ENCODE data around the gene ATL3. TPM values are rescaled to one million over a fixed set of nuclear protein-coding genes. Genes with fewer than 3 reads are reported as not detected.
A peak's percentile ranks its signal among the peaks of the same experiment; 100 is the strongest.

The ATL3 gene
- polyA plus RNA-seq, 1 donor from 2014 or later, result 4.0 TPM

DNA sequence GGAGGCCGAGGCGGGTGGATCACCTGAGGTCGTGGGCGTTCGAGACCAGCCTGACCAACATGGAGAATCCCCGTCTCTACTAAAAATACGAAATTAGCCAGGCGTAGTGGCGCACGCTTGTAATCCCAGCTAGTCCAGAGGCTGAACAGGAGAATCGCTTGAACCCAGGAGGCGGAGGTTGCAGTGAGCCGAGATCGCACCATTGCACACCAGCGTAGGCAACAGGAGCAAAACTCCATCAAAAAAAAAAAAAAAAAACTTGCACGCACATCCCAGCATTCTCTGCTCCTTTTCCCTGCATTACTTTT is 934 bp upstream of the ATL3 start:
- no peak overlapping the region for H3K4me2 ChIP-seq (ENCODE audit: low read length)
- no peaks in the 10 kb centered on the region for H3K79me2 ChIP-seq (replicated peaks; ENCODE audit: insufficient read depth, low read length)
- H3K36me3 ChIP-seq (ENCODE audit: insufficient read depth, low read length), result no peaks in the 10 kb centered on the region
- H3K27me3 ChIP-seq (ENCODE audit: insufficient read depth, low read depth, low read length), result peaks cover 22% of the 10 kb centered on the region
- H3K9me2 ChIP-seq (ENCODE audit: insufficient read depth, low read length), result no peaks in the 10 kb centered on the region
- H3F3A ChIP-seq (ENCODE audit: insufficient read depth, low read length, poor library complexity, severe bottlenecking), result no peaks in the 10 kb centered on the region
- H3K27ac ChIP-seq (ENCODE audit: low read length), result no peak overlapping the region
- H3K9me3 ChIP-seq (ENCODE audit: low read length), result no peaks in the 10 kb centered on the region
- H4K20me1 ChIP-seq (ENCODE audit: insufficient read depth), result no peaks in the 10 kb centered on the region
- no peak overlapping the region for H2AFZ ChIP-seq (ENCODE audit: low read depth, low read length)
- peak overlapping the region; percentile 45 for H3K9ac ChIP-seq (ENCODE audit: low read length)
- TF ChIP-seq, protein P1, sequence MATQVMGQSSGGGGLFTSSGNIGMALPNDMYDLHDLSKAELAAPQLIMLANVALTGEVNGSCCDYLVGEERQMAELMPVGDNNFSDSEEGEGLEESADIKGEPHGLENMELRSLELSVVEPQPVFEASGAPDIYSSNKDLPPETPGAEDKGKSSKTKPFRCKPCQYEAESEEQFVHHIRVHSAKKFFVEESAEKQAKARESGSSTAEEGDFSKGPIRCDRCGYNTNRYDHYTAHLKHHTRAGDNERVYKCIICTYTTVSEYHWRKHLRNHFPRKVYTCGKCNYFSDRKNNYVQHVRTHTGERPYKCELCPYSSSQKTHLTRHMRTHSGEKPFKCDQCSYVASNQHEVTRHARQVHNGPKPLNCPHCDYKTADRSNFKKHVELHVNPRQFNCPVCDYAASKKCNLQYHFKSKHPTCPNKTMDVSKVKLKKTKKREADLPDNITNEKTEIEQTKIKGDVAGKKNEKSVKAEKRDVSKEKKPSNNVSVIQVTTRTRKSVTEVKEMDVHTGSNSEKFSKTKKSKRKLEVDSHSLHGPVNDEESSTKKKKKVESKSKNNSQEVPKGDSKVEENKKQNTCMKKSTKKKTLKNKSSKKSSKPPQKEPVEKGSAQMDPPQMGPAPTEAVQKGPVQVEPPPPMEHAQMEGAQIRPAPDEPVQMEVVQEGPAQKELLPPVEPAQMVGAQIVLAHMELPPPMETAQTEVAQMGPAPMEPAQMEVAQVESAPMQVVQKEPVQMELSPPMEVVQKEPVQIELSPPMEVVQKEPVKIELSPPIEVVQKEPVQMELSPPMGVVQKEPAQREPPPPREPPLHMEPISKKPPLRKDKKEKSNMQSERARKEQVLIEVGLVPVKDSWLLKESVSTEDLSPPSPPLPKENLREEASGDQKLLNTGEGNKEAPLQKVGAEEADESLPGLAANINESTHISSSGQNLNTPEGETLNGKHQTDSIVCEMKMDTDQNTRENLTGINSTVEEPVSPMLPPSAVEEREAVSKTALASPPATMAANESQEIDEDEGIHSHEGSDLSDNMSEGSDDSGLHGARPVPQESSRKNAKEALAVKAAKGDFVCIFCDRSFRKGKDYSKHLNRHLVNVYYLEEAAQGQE (IDR thresholded peaks at IDR 0.05; ENCODE audit: borderline replicate concordance), result no peak
- H3K4me3 ChIP-seq (ENCODE audit: low read length), result peak overlapping the region; percentile 69

DNA sequence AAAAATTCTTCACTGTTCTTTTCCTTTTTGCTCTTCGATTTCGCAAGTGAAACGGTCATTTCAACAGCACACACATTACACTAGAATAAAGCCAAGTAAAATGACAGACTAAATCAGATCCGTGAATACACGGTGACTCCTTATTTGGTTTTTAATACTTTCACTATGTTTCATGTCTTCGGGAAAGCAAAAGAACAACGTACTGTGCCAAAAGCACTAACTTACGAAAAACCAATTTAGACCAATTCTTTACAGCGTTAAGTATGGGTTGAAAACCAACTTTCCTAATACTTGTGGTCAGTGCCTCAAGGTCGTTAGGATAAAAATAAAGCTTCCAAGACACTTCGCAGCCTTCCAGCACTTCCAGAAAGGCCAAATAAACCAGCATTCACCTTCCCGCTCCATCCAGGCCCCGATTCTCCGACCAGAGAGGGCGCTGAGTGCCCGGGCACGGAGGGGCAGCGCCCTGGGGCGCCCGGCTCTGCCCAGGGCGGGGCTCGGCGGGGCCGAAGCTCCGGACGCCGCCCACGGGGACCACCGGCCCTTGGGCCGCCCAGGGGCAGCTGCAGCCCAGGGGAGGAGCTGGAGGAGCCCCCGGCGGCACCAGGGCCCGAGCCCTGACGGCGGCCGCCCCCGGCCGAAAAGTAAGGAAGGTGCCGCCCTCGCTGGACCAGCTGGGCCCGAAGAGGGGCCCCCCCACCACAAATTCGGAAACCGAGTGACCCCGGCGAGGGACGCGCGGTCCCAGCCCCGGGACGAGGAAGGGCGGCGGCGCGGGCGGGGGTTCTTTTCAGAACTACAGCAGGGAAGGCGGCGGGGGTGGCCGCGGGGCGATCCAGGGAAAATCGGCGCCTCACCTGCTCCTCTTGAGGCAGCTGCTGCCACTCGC is 499 bp downstream of the ATL3 start:
- H3K9me2 ChIP-seq (ENCODE audit: insufficient read depth, low read length), result no peaks in the 10 kb centered on the region
- H3K9ac ChIP-seq (ENCODE audit: low read length), result peak overlapping the region; percentile 45
- no peaks in the 10 kb centered on the region for H3F3A ChIP-seq (ENCODE audit: insufficient read depth, low read length, poor library complexity, severe bottlenecking)
- TF ChIP-seq TAF1 (IDR thresholded peaks at IDR 0.05; ENCODE audit: low read depth) (no peak), EP300 (conservative IDR thresholded peaks at IDR 0.05; ENCODE audit: poor library complexity, severe bottlenecking) (no peak)
- TF ChIP-seq, protein P2, sequence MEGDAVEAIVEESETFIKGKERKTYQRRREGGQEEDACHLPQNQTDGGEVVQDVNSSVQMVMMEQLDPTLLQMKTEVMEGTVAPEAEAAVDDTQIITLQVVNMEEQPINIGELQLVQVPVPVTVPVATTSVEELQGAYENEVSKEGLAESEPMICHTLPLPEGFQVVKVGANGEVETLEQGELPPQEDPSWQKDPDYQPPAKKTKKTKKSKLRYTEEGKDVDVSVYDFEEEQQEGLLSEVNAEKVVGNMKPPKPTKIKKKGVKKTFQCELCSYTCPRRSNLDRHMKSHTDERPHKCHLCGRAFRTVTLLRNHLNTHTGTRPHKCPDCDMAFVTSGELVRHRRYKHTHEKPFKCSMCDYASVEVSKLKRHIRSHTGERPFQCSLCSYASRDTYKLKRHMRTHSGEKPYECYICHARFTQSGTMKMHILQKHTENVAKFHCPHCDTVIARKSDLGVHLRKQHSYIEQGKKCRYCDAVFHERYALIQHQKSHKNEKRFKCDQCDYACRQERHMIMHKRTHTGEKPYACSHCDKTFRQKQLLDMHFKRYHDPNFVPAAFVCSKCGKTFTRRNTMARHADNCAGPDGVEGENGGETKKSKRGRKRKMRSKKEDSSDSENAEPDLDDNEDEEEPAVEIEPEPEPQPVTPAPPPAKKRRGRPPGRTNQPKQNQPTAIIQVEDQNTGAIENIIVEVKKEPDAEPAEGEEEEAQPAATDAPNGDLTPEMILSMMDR (IDR thresholded peaks at IDR 0.05; ENCODE audit: poor library complexity, severe bottlenecking), result no peak
- H3K4me3 ChIP-seq (ENCODE audit: low read length), result peak overlapping the region; percentile 69
- peak overlapping the region; percentile 3 for H3K4me2 ChIP-seq (ENCODE audit: low read length)
- H3K79me2 ChIP-seq (replicated peaks; ENCODE audit: insufficient read depth, low read length), result no peaks in the 10 kb centered on the region
- H3K9me3 ChIP-seq (ENCODE audit: low read length), result no peaks in the 10 kb centered on the region
- H4K20me1 ChIP-seq (ENCODE audit: insufficient read depth), result no peaks in the 10 kb centered on the region
- no peaks in the 10 kb centered on the region for H3K36me3 ChIP-seq (ENCODE audit: insufficient read depth, low read length)
- peak overlapping the region; percentile 21 for H2AFZ ChIP-seq (ENCODE audit: low read depth, low read length)
- H3K27me3 ChIP-seq (ENCODE audit: insufficient read depth, low read depth, low read length), result peaks cover 22% of the 10 kb centered on the region
- no peak overlapping the region for H3K27ac ChIP-seq (ENCODE audit: low read length)

DNA sequence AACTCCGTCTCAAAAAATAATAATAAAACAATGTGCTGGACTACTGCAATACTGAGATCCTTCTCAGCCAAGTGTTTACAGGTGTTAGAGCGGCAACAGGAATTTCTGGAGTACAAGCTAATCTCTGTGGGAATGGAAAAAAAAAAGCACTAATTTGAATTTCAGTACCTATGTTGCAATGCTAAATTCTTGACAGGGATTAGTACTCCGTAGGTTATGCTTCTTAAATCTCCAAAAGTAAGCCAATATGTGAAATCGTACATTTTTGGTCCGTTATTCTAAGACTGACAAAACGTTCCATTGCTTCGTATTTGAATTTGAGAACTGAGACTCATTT is 1.1 kb downstream of the ATL3 start:
- Histone ChIP-seq H3K36me3 (ENCODE audit: insufficient read depth, low read length) (no peaks in the 10 kb centered on the region), H3K9me3 (ENCODE audit: low read length) (no peaks in the 10 kb centered on the region), H2AFZ (ENCODE audit: low read depth, low read length) (no peak overlapping the region), H3K9me2 (ENCODE audit: insufficient read depth, low read length) (no peaks in the 10 kb centered on the region), H4K20me1 (ENCODE audit: insufficient read depth) (no peaks in the 10 kb centered on the region), H3K27me3 (ENCODE audit: insufficient read depth, low read depth, low read length) (peaks cover 22% of the 10 kb centered on the region), H3F3A (ENCODE audit: insufficient read depth, low read length, poor library complexity, severe bottlenecking) (no peaks in the 10 kb centered on the region), H3K79me2 (replicated peaks; ENCODE audit: insufficient read depth, low read length) (no peaks in the 10 kb centered on the region), H3K4me2 (ENCODE audit: low read length) (peak overlapping the region; percentile 3), H3K27ac (ENCODE audit: low read length) (no peak overlapping the region), H3K9ac (ENCODE audit: low read length) (no peak overlapping the region), H3K4me3 (ENCODE audit: low read length) (peak overlapping the region; percentile 69)
- no peak for TF ChIP-seq EZH2 (IDR thresholded peaks at IDR 0.05; ENCODE audit: borderline replicate concordance, insufficient read depth, low read length, poor library complexity, severe bottlenecking)
- TF ChIP-seq EP300 (conservative IDR thresholded peaks at IDR 0.05; ENCODE audit: poor library complexity, severe bottlenecking), result no peak
- TF ChIP-seq, protein P1 (IDR thresholded peaks at IDR 0.05; ENCODE audit: borderline replicate concordance), result no peak
- no peak for TF ChIP-seq SMC3 (conservative IDR thresholded peaks at IDR 0.05; ENCODE audit: poor library complexity)

Measured in neural cell (in vitro differentiated cells).